ENCODE measurements around the gene RASGRP3.

Gene RASGRP3

GRCh38 chr2:33521791-33522281, 45.4 kb downstream of the RASGRP3 start:
- in situ Hi-C loops (cut with MboI; ENCODE audit: low sequenced_read_pairs), result no loop called here

DNA sequence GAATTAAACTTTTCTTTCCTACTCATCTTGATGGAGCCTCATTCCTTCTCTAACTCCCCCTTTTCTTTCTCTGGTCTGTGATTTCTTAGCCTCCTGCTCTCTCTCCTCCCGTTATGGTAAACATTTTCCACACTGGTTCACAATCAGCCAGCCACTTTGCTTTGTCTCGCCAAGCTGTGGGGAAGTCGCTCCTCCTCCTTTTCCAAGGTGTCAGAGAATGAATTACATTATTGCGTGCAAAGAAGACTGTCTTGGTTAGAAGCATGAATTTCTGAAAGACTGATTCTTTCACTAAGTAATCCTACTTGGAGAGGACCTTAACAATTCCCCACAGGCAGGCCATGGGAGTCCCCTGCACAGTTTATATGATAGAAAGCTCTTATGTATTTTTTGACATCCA, 46.1 kb downstream of the RASGRP3 start:
- in situ Hi-C loops (cut with MboI; ENCODE audit: low sequenced_read_pairs), result no loop called here

DNA sequence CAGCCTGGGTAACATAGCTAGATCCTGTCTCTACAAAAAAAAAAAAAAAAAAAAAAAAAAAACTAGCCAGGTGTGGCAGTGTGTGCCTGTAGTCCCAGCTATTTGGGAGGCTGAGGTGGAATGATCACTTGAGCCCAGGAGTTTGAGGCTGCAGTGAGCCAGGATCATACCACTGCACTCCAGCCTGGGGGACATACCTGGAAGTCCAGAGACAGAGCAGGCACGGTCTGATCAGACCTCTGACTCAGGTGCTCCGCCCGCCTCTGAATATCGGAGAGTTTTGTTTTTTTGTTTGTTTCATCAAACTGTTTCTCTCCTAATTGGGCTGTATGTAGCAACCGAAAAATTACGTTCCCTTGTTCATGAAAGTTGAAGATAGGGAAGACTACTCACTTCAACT, 49.2 kb downstream of the RASGRP3 start:
- in situ Hi-C loops (cut with MboI; ENCODE audit: low sequenced_read_pairs), result no loop called here

DNA sequence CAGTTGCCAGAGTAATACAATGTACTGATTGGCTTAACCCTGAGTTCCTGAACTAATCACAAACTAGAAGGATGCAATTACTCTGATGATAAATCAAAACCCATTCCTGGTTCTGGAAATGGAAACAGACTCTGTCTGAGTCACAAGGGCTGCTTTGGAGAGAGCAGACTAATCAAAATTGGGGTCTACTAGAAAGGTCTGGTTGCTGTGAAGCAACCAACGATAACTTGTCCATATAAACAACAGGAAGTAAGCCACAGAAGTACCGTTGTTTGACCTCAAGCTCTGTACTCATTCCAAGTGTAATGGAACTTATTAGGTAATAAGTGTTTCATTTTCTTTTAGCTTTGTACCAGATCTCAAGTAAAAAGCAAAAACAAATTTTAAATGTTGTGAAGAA, 49.7 kb downstream of the RASGRP3 start:
- in situ Hi-C loops (cut with MboI; ENCODE audit: low sequenced_read_pairs), result no loop called here

GRCh38 chr2:33526921-33527320, 50.5 kb downstream of the RASGRP3 start:
- in situ Hi-C loops (cut with MboI; ENCODE audit: low sequenced_read_pairs), result no loop called here

DNA sequence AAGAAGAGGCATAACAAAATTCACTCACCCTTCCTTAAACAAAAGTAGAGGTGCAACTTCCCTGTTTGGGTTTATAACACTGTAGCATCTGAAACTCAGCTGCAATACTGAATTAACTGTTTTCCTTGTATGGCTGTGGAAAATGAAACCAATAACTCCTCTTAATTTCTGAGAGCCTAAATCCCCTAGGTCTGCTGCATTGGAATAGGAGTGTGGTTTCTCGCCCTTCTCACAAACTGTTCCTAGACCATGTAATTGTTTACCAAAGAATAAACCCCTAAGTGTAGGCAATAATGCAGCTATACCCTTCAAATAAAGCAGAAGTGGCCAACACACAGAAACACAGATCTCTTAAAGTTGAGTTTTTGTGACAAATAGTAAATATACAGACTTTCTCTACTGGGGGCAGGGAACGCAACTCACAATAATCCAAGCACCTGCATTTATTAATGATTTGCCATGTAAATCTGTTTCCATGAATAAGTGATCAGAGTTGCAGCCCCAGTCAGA, 52.0 kb downstream of the RASGRP3 start:
- in situ Hi-C loops (cut with MboI; ENCODE audit: low sequenced_read_pairs), result no loop called here

GRCh38 chr2:33529771-33530481, 53.5 kb downstream of the RASGRP3 start:
- in situ Hi-C loops (cut with MboI; ENCODE audit: low sequenced_read_pairs), result no loop called here

DNA sequence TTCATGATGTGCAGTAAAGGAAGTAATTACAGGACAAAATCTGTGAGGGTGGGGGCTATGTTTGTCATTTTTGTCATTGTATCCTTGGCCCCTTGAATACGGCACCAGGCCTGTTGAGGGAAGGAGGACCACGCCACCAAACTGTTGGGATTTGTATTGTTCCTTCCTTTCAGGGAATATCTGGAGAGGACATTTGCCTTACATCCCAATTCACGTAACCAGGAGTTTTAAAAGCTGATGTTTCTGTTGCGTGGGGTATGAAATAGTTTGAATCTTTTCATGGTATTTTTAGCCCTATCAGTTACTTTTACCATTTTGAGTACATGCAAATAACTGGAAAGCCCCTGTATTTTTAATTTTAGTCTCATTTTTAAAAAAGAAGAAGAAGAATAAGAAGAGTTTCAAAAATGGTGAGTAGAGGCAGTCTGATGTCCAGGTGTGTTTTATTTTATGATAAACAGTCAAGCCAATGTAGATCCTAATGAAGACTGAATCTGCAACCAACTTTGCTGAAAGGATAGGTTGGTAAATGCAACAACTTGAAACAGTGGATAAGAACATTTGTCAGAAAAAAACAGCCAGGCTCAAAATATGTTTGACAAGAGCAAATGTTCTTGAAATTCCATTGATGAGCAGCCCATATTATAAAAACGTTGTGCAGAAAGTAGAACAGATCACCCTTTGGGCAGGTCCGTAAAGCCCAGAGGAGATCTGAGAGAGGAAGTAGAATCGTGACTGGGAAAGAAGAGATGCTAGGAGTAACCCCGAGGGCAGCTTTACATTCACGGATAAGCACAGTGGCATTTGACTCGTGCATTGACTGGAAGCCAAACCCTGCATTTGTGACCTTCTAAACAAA, 54.5 kb downstream of the RASGRP3 start:
- in situ Hi-C loops (cut with MboI; ENCODE audit: low sequenced_read_pairs), result no loop called here

- in situ Hi-C loops (cut with MboI; ENCODE audit: low sequenced_read_pairs), result no loop called here
These were observed 55.2 kb downstream of the RASGRP3 start for GRCh38 chr2:33531549-33532059.

DNA sequence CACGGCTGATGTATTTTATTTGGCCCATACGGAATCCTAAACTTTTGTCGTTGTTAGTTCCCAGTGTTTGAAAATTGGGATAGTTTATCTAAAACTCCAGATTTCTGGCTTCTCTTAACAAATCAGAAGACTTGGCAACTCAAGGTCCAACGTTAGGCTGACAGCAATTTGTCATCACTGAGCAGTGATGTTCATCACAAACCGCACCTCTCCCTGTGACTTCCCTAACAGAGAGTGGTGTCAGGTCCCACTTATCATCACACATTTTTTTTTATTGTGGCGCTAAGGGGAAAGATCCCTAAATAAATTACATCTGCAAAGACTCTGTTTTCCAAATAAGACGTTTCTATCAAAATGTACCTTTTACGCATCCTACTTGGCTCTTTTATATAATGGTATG, 55.7 kb downstream of the RASGRP3 start:
- in situ Hi-C loops (cut with MboI; ENCODE audit: low sequenced_read_pairs), result no loop called here

GRCh38 chr2:33532966-33533365, 56.5 kb downstream of the RASGRP3 start:
- in situ Hi-C loops (cut with MboI; ENCODE audit: low sequenced_read_pairs), result no loop called here

DNA sequence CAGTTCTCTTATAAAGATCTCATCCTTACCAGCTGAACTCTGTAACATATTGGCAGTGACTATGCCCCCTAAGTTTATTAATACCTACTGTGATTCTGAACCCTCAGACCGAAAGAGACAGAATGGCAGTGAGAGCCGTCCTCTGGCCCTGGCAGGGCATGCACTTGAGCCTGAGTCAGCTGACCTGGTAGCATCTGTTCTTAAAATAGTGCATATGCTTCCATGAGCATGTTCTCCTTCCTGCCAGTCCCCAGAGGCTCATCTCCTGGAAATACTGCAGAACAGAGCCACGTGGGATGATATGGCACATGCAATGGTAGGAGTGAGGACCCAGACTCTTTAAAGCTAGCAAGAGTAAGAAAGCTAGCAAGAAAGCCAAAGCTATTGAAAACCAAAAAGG, 59.0 kb downstream of the RASGRP3 start:
- in situ Hi-C loops (cut with MboI; ENCODE audit: low sequenced_read_pairs), result no loop called here

DNA sequence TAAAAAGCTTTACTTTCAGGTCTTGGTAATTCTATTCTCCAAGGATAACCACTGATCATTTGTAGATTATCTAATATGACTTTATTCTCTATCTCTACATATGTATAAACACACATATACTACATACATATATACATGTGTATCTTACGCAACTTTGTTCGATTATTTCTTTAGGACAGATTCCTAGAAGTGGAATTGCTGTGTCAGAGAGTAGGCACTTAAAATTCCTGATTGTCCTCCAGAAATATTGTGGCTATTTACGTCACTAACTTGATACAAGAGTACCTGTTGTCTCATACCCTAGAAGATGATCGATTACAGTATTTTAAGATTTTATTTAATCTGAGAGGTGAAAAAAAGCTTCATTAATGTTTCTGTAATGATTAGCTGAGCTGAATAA, 64.8 kb downstream of the RASGRP3 start:
- in situ Hi-C loops (cut with MboI; ENCODE audit: low sequenced_read_pairs), result no loop called here

GRCh38 chr2:33550206-33550605, 73.8 kb downstream of the RASGRP3 start:
- in situ Hi-C loops (cut with MboI; ENCODE audit: low sequenced_read_pairs), result no loop called here

GRCh38 chr2:33552758-33553461, 76.5 kb downstream of the RASGRP3 start:
- in situ Hi-C loops (cut with MboI; ENCODE audit: low sequenced_read_pairs), result no loop called here

DNA sequence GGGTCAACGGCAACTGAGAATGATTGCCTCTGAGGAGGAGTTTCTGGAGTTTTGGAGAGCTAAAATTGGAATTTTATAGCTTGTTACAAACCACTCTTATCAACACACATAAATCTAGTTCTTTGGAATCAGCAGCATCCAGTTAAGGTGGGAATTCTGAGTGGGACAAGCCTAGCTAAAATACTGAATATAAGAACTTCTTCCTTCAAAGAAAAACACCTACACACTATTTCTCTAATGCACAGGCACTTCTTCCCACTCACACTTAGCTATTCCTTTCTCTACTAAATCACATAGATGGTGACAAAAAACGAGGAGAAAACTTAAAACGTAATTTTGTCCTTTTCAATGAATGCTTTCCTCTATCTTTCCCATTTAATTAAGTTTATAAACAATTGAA, 79.2 kb downstream of the RASGRP3 start:
- in situ Hi-C loops (cut with MboI; ENCODE audit: low sequenced_read_pairs), result no loop called here

- in situ Hi-C loops (cut with MboI; ENCODE audit: low sequenced_read_pairs), result no loop called here
These were observed 82.9 kb downstream of the RASGRP3 start for GRCh38 chr2:33559328-33559727.

- in situ Hi-C loops (cut with MboI; ENCODE audit: low sequenced_read_pairs), result no loop called here
These were observed 83.6 kb downstream of the RASGRP3 start for GRCh38 chr2:33560017-33560416.

DNA sequence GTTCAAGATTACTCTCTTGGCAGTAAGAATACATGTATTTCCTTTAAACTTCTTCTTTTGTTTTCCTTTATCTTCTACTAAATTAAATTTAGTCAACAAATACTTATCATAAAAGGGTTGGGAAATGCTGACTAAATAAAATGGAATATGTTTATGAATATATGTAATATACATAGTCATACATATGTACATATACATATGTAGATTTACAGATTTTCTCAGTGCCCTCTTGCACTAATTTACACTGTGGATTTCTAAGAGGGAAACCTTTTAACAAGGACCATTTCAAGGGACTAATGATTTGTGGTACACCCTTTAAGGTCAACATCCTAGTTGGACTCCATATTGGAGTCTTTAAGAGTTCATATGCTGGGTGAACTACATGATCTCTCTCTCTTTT, 85.4 kb downstream of the RASGRP3 start:
- in situ Hi-C loops (cut with MboI; ENCODE audit: low sequenced_read_pairs), result no loop called here

GRCh38 chr2:33570681-33571080, 94.2 kb downstream of the RASGRP3 start:
- in situ Hi-C loops (cut with MboI; ENCODE audit: low sequenced_read_pairs), result no loop called here

GRCh38 chr2:33573657-33574056, 97.2 kb downstream of the RASGRP3 start:
- in situ Hi-C loops (cut with MboI; ENCODE audit: low sequenced_read_pairs), result no loop called here

Measured in HL-60/S4 treated with retinoic acid at 250 ng/mL for 4 days and 3 days (cell line).